T-helper 1 cell treated with Interleukin-12 subunit alpha and Interleukin-12 subunit beta and Interleukin-4 antibody, amounts not matched to agents 30 ng/mL and 1 ng/mL, for 36 hours (primary cell): ENCODE results near the gene MAP7. TPM values are rescaled to one million over a fixed set of nuclear protein-coding genes. Genes with fewer than 3 reads are reported as not detected.
"Not testable (repeated sequence)": the region's sequence is repeated elsewhere in the genome, so short reads cannot be mapped to it uniquely, and the experiment has no call there.

Experiments
- intact Hi-C: fragments of 100-400 bp; cut with micrococcal nuclease; formaldehyde crosslinking; loops from one replicate; pipeline ENCODE4 v1.15.1; 2024
- total RNA-seq: library from RNA; stranded (reverse); gene quantifications from 2 replicates; pipeline ENCODE4 v1.2.3, GENCODE V29; 2022

The MAP7 gene
- total RNA-seq: 1.4 TPM in 2 replicates

DNA sequence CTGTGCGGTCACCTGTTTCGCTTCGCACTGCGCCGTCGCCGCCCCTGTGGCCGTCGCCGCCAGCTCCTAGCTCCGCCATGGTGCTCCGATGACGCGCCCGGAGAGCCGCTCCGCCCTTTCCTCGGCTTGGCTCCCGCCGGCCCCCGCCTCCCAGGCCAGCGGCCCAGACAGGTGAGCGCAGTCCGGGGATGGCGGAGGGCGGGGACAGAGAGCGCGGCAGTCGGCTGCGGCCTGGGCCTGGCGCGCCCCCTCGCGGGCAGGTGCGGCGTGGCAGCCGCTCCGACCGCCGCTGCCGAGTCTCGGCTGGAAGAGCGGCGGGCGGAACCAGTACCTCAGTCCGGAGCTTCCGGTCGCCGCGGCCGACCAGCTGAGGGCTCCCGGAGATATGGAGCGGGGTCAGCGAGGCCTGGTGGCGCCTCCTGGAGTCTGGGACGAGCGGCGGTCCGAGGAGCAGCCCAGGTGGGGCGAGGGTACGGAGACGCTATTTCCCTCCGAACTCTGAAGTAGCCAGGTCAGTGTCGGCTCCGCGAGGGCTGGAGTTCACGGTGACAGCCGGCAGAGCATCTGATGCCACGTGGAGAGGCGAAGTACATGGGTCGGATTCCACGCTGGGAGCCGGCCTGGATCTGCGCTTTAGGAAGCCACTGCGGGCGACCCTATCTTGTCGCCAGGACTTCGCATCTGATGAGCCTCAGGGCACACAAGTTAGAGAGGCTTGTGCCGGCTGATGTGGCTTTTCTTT is at the start of gene MAP7:
TSS of gene MAP7 (minus strand) at position 93 of the 742 bp plus-strand sequence. CDS start at position 79, 14 bp downstream.
- intact Hi-C loops: loop anchor here (1.0 to 5.0 kb wide), 6 partner anchors 26 to 1098 kb away; partner anchors contain the start of genes AHI1, MAP3K5 and MTFR2

DNA sequence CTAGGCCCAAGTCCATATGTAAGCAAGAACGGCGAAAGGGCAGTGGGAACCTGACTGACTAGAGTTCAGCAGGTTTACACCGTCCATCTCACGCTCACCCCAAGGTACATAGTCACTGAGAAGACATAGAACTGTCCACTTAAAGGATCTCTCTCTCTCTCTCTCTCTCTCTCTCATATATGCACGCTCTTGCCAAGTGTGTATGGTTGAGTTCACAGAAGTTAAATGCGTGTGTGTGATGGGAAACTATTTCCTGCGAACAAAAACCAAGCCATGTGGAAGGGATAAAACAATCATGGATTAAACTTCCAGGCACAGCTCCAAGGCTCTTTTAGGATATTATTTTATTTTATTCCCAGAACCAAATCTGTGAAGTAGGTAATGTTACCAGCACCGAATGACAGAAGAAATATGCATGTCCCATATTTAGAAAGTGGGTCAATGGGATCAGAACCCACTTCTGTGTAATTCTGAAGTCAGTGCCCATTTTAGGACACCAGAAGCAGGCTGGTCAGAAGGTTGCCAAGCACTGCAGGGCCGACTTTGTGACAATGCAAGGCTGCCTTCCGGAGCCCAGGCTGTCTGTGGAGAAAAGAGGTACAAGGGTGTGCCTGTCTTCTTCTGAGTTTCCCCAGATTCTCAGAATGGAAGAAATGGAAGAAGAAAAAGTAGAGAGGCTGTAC is 49.2 kb upstream of the MAP7 start:
- intact Hi-C loops: loop anchor here (10.0 kb wide), 1 partner anchor 1045 kb away; no protein-coding TSS in a partner anchor

DNA sequence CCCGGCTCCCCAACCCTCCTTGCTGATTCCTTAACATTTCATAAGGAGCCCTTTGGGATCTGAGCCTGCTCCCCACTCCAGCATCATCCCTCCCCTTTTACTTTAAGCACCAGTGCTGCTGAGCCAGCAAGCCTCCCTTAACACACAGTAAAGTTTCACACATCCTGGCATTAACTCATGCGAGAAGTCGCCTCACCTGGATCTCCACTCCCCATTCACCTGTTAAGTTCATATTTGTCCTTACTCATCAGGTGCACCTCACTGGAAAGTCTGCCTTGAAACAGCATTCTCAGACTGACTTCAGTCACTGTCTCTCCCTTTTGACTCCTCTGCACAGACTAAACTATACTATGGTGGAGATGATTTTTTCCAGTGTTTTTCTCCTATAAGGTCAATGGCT is 47.8 kb upstream of the MAP7 start:
- intact Hi-C loops: no loop called here

DNA sequence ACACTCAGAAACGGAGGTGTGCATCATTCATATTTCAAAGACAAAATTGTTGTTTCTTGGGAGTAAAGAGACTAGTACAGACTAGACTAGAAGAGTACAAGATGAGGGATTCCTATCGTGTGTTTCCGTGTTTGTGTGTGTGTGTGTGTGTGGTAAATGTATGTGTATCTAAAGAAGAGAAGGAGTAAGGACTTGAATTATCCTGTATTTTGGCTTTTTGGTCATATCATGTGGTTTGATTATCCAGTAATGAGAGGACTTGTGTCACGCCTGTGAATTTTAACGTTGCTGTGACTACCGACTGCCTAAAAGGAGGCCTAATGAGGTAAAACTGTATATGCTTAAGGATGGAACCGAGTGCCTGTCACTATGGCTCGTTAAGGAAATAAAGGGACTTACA is 44.4 kb upstream of the MAP7 start:
- intact Hi-C loops: loop anchor here (1.0 to 5.0 kb wide), 4 partner anchors 14 to 307 kb away; partner anchors contain the start of genes BCLAF1 and PEX7

DNA sequence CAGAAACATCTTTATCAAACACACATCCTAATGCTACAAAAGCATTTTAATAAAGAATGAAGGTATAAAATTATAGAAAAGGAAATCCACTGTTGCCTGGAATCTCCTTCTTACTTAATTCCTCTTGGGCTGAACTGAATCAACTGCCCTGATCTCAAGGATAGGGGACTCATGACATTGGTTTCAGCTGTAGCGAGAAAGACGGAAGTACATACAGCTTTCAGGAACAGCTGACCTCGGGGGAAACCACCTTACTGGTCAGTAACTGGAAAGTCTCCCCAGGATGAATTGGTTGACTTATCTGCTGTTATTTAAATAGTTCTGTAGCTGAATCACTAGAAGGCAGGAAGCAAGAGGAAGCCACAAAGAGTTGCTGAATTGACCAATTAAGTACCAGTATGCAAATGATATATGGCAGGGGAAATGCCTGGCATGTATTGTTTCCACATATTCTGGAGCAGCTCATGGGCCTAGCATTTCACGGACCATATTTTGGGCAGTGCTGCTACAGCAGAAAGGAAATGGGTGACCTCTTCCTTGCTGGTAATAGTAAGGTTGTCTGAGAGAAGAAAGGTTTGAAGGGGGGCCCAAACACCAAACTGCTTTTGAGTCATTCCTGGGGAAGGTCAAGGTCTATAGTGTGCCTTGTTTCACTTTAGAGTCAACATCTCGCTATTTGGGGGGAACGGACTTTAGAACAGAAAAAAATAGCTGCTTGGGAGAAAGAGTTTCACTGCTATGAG is 43.7 kb upstream of the MAP7 start:
- intact Hi-C loops: loop anchor here (1.0 to 5.0 kb wide), 6 partner anchors 14 to 307 kb away; partner anchors contain the start of genes BCLAF1, MAP7 and PEX7

DNA sequence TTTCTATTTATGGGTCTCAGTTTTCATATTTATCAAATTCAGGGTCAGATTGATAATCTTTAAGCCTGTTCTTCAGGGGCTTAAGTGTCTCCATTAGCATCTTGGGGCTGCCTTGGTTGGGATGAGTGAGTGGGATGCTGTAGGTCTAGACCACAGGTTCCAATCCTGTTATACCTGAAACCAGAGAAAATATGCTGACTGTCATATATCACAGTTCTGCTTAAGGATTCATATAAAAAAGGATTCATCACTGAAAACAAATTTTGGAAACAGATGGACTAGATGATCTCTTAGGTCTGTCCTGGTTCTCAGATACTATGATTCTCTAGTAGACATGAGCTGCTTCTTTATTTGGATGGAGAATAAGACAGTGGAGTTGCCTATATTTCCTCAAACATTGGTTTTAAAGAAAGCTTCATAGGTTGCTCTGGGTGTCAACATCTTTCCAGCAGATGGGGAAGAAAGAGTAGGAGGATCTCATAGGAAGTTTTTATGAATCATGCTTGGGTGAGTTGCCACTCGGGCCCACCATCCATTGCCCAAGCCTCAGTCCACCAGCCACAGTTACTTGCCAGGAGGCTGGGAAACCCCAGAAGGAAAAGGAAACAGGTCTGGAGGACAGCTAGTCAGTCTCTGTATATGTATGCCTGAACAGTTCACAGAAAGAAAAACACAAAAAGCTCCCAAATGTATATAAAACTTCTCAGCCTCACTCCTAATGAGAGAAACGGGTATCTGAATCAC is 42.9 kb upstream of the MAP7 start:
- intact Hi-C loops: loop anchor here (1.0 to 5.0 kb wide), 3 partner anchors 42 to 306 kb away; partner anchors contain the start of genes BCLAF1 and MAP7

DNA sequence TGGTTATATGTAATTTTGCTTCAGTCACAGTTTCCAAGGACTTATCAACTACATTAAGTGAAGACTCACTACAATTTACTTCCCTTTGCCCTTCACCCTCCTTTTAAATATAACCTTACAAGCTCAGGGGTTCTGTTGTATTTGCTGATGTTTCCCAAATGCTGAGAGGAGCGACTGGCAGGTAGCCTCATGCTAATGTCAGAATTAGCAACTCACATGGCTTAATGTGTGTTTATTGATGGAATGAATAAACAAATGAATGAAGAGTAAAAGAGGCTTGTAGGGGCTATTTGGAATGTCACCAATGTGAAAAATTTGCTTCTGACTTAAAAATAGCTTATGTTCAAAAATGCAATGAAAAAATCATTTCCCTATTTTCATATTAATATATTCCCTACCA is 41.4 kb upstream of the MAP7 start:
- intact Hi-C loops: loop anchor here (2.0 to 5.0 kb wide), 2 partner anchors 41 to 304 kb away; partner anchors contain the start of genes BCLAF1 and MAP7

DNA sequence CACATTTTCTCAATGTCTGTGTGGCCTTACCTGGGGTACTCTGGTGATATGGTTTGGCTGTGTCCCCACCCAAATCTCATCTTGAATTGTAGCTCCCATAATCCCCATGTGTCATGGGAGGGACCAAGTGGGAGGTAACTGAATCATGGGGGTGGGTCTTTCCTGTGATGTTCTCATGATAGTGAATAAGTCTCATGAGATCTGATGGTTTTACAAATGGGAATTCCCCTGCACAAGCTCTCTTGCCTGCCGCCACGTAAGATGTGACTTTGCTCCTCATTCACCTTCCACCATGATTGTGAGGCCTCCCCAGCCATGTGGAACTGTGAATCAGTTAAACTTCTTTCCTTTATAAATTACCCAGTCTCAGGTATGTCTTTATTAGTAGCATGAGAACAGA is 40.6 kb upstream of the MAP7 start:
- intact Hi-C loops: loop anchor here (5.0 kb wide), 1 partner anchor 304 kb away; the partner anchor contains the start of gene BCLAF1

DNA sequence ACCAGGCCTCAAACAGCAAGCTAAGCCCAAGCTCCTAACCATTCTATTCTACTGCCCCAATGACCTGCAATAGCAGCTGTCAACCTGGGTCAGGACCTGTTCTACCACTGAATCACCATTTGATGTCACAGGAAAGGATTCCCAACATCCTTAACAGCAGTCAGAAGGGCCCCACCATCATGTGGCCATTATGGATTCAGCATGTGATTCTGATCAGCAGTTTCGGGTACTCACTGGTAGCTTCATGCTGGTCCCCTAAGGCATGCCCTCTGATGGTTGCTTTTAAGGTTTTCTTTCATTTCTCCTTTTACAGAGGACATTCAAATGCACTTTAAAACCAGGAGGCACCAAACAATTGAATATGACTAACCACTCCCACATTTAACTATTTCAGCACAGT is 37.3 kb upstream of the MAP7 start:
- intact Hi-C loops: no loop called here

DNA sequence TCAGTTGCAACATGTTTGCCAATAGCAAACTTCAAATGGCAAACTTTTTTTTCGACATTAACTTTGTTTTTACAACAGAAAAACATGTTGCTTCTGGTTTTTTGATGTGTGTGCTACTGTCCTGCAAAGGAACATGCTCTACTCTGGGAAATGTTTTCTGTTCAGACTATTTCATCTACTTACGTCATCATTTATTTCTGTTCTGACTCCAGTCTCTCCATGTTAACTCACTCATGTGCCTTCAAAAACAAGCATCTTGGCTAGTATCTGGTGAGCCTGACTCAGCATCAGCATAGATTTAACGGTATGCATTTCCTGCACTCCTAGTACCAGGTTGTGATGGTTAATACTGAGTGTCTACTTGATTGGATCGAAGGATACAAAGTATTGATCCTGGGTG is 36.1 kb upstream of the MAP7 start:
- intact Hi-C loops: no loop called here

DNA sequence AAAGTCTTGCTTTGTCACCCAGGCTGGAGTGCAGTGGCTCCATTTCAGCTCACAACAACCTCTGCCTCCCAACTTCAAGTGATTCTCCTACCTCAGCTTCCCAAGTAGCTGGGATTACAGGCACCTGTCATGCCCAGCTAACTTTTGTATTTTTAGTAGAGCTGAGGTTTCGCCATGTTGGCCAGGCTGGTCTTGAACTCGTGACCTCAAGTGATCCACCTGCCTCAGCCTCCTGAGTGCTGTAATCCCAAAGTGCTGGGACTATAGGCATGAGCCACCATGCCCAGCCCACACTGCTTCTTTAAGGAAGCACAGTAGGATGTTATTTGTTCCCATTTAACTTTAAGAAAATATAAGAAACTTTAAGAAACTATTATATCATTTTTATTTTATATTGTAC is 35.3 kb upstream of the MAP7 start:
- intact Hi-C loops: not testable (repeated sequence)

DNA sequence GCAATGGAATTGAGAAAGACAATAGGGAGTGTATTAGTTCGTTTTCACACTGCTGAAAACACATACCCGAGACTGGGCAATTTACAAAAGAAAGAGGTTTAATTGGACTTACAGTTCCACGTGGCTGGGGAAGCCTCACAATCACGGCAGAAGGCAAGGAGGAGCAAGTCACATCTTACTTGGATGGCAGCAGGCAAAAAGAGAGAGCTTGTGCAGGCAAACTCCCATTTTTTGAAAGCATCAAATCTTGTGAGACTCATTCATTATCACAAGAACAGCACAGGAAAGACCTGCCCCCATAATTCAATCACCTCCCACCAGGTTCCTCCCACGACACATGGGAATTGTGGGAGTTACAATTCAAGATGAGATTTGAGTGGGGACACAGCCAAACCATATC is 34.1 kb upstream of the MAP7 start:
- intact Hi-C loops: not testable (repeated sequence)

DNA sequence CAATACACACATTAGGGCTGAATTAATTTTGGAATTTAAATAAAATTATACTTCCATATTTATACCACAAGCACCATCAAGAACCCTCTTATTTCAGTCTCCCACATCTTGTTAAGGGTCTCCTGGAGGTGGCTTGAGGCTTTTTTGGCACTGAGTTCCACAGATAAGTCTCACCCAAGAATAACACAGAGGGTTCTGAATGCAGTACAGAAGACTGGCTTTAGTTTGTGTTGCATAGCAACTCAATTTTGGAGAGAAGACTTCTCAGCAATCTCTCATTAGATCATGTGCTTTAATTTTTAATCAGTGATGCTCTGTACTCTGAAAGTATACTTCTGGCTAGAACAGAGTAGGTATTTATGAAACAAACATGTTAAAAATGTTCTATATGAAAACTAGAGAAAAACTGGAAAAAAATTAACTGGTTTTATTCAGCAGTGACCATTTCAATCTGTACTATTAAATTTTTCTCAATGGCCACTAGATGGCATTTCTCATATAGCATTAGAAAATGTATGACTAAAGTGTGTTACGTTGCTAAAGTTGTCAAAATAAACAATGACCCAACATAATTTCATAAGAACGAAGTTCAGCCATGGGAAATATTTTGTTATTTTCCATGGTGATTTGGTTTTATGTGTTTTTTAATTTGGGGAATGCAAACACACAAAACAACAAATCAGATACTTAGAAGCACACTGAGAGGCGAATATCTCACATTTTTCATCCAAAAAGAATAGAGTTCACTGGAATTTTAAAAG is 32.7 kb upstream of the MAP7 start:
- intact Hi-C loops: loop anchor here (1.0 kb wide), 3 partner anchors 25 to 210 kb away; no protein-coding TSS in a partner anchor

DNA sequence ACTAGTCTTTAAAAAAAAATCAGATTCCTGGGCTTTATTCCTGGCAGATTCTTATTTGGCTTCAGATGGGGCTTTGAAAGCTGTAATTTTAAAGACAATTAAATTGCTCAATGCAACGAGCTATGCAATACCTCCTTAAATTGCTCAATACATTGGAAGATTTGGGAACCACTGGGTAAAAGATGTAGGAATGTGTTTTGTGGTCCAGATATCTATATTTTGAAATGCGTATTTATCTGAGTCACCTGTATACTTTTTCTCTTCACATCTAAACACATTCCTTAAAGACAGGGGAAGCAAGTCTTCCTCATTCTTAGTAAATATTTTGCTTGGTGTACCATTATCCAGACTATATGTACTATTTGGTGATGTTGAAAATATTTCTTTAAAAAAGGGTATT is 29.6 kb upstream of the MAP7 start:
- intact Hi-C loops: no loop called here

DNA sequence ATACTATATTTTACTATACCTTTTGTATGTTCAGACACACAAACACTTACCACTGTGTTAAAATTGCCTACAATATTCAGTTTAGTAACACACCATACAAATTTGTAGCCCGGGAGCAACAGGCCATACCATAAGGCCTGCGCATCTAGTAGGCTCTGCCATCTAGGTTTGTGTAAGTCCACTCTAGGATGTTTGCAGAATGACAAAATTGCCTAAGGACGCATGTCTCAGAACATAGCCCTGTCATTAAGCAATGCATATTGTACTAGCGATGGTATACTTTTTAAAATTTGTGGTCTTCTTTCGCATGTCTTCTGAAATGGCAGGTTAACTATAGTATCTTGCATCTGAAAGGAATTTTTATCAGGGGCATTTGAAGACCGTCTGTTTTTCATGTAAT is 26.6 kb upstream of the MAP7 start:
- intact Hi-C loops: no loop called here

DNA sequence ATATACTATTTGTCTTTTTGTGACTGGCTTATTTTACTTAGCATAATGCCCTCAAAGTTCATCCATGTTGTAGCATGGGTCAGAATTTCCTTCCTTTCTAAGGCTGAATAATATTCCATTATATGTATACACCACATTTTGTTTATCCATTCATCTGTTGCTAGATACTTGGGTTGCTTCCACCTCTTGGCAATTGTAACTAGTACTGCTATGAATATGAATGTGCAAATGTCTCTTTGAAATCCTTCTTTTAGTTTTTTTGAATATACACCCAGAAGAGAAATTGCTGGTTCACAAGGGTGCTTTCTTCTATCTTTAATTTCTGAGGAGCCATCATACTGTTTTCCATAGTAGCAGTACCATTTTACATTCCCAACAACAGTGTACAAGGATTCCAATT is 21.3 kb upstream of the MAP7 start:
- intact Hi-C loops: no loop called here

DNA sequence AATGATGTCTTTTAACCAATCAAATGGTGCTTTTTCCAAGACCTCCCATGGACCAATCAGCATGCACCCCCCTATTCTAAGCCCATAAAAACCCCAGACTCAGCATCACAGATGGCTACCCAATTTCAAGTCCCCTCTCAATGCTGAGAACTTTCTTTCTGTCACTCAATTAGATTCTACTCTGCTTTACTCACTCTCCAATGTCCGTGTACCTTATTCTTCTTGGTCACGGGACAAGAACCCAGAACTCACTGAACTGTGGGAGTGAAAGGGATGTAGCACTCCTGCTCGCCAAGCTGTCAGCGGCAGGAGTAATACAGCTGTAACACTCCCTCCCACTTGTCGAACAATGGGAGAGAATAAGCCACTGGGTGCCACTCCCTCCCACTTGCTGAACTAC is 20.8 kb upstream of the MAP7 start:
- intact Hi-C loops: no loop called here

DNA sequence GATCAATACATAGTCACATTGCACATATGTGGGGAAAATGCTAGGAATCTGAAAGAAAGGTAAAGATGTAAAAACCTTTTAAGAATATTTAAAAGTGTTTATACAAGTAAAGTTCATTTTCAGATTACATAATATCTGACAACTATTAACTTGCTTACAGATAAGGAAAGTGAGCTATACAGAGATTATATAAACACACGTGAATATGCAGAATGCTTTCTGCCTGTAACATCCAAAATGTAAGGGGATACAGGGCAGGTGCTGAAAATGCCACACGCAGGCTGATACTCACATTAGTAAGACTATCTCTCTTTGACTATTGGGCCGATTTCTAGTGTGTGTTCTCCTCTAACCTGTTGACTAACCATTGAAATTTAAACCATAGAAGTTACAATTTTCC is 17.9 kb upstream of the MAP7 start:
- intact Hi-C loops: no loop called here

DNA sequence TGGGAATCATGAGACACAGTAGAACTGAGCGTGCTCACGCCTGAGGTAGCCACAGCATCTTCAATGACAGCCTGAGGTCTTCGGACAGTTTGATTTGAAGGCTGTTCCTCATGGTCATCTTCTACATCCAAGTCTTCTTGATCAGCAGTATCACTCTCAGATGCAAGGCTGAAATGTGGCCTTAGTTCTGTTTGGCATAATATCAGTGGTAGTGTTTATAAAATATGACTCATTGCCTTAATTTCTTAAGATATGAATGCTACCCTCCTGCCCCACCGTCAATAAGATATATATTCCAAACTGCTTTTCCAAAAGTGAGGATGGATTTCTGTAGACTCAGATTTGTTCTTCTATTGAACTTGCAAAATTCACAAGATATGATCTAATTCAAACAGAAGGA is 17.5 kb upstream of the MAP7 start:
- intact Hi-C loops: no loop called here

DNA sequence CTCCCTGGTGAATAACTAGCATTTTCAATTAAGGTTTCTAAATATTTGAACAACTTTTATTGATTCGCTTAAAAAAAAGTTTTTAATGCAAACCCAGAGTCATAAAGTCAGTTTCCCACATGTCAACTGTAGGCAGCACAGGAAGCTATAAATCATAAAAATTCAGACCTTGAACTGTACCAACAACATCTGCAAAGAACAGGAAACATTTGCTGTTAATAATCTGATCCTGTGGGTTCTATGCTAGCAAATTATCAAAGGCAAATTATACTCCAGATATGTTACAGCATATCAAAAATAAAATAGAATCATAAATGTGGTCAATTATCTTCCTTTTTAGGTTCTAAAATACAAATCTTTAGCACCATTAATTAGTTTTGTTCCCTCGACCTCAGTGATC is 16.6 kb upstream of the MAP7 start:
- intact Hi-C loops: no loop called here
